Measurements from ENCODE around the gene NAXD. TPM values are rescaled to one million over a fixed set of nuclear protein-coding genes. Genes with fewer than 3 reads are reported as not detected.

Gene NAXD
- total RNA-seq, 2 donors from 2014 or later = 36.2 to 71.6 TPM

DNA sequence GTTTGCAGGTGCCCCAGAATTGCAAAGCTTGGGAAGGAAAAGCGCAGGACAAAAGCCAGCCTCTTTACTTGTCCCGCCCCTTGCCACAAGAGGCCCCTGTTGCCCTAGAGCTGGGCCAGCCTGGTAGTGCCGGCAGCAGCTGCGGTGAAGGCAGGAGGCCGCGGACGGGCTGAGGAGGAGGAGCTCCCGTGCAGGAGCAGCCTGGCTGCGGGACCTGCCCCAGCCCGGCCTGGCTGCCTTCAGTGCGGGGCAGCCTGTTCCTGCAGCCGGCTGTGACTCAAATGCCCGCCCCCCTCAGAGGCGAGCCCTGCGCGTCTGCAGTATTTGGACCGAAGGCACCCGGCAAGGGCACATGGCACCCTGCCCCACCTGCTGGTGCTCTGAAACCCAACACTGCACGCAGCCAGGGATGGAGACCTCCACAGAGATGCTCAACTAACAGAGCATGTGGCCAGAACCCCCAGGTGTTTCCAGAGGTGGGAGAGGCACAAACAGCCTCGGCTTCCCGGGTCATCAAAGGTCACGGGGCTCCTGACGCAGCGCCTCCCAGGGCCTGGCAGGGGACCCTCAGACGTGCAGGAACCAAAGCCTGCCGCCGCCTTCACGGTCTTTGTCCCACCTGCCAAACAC lies 29.7 kb downstream of the NAXD start:
- no peak overlapping the region for H3K4me3 ChIP-seq
- H3K36me3 ChIP-seq = peaks cover 0 to 6% of the 10 kb centered on the region in 2 donors
- no peak for TF ChIP-seq POLR2A (IDR thresholded peaks at IDR 0.05)
- TF ChIP-seq, protein P1, sequence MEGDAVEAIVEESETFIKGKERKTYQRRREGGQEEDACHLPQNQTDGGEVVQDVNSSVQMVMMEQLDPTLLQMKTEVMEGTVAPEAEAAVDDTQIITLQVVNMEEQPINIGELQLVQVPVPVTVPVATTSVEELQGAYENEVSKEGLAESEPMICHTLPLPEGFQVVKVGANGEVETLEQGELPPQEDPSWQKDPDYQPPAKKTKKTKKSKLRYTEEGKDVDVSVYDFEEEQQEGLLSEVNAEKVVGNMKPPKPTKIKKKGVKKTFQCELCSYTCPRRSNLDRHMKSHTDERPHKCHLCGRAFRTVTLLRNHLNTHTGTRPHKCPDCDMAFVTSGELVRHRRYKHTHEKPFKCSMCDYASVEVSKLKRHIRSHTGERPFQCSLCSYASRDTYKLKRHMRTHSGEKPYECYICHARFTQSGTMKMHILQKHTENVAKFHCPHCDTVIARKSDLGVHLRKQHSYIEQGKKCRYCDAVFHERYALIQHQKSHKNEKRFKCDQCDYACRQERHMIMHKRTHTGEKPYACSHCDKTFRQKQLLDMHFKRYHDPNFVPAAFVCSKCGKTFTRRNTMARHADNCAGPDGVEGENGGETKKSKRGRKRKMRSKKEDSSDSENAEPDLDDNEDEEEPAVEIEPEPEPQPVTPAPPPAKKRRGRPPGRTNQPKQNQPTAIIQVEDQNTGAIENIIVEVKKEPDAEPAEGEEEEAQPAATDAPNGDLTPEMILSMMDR (IDR thresholded peaks at IDR 0.05) = peak in 3 of 4 experiments; percentile 26 to 59 (median 54)
- peak; percentile 28 for TF ChIP-seq POLR2AphosphoS5 (IDR thresholded peaks at IDR 0.05)
- no peak overlapping the region for H3K27ac ChIP-seq
- peaks cover 6% of the 10 kb centered on the region for H3K4me1 ChIP-seq (replicated peaks)
- no peaks in the 10 kb centered on the region for H3K9me3 ChIP-seq
- no peaks in the 10 kb centered on the region for H3K27me3 ChIP-seq (replicated peaks; ENCODE audit: insufficient read depth)
- intact Hi-C loops (cut with DNase I) = loop anchor here (10.0 kb wide), 1 partner anchor 70 kb away; the partner anchor contains the start of gene ING1
- DNase-seq (ENCODE audit: low spot score) = peak; percentile 35
- 33% methylated on average over 28 of the region's 28 CpGs for WGBS

DNA sequence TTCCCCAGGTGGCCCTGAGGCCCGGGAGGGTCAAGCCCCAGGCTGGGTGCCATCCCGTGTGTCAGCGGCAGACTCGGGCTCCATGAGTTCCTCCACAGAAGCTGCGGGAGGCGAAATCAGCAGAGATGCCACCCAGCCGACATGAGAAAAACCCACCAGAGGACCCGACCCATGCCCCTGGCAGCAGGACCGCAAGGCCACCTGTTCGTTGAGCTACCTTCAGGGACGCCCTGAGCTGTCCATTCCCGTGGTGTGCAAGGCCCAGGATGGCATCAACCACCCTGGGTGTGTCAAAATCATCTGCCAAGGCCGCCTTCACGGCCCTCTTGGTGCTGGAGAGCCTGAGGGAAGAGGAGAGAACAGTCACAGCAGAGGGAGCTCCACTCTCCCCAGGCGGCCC lies 30.4 kb downstream of the NAXD start:
- no peak overlapping the region for H3K27ac ChIP-seq
- intact Hi-C loops (cut with DNase I) = loop anchor here (10.0 kb wide), 1 partner anchor 69 kb away; the partner anchor contains the start of gene ING1
- H3K27me3 ChIP-seq (replicated peaks; ENCODE audit: insufficient read depth) = no peaks in the 10 kb centered on the region
- no peak overlapping the region for H3K4me3 ChIP-seq
- TF ChIP-seq, protein P1 (IDR thresholded peaks at IDR 0.05) = no peak
- TF ChIP-seq POLR2AphosphoS5 (IDR thresholded peaks at IDR 0.05) = no peak
- no peak for TF ChIP-seq POLR2A (IDR thresholded peaks at IDR 0.05)
- no peak for DNase-seq (ENCODE audit: low spot score)
- peaks cover 0 to 6% of the 10 kb centered on the region in 2 donors for H3K36me3 ChIP-seq
- peaks cover 6% of the 10 kb centered on the region for H3K4me1 ChIP-seq (replicated peaks)
- WGBS = 84% methylated on average over 15 of the region's 15 CpGs
- no peaks in the 10 kb centered on the region for H3K9me3 ChIP-seq

DNA sequence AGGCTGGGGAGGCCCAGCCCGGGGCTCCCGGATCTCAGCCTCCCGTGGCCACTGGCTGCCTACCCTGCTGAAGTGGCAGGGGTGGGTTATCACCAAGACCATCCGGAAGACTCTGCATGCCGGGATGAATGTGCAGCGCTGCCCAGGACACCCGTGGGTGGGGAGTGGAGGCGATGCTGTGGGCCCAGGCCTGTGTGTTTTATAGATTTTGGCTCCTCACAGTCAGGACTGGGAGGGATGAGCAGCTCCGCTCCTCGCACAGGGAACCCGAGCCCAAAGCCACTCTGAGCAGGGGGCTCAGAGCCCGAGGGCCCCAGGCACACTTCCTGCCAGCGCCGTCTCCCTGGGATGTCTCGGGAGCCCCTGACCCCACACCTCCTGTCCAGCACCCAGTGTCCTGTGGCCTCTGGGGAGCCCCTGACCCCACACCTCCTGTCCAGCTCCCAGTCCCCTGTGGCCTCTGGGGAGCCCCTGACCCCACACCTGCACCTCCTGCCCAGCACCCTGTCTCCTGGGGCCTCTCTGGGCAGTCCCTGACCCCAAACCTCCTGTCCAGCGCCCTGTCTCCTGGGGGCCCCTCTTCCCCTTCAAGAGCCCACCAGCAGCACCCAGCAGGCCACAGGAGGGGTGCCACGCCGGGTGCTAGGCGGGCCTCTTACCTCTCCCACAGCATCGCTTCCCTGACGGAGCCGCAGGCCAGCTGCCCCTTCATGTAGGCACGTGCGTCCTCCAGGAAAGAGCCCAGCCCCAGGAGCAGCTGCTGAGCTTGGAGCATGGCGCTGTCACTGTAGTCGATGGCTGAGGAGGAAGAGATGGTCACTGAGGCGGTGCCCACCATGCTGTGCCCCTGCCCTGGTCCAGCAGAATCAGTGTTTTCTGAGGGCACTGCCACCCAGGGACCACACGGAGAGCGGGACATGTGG lies 31.4 kb downstream of the NAXD start:
- peaks cover 6% of the 10 kb centered on the region for H3K4me1 ChIP-seq (replicated peaks)
- H3K9me3 ChIP-seq = no peaks in the 10 kb centered on the region
- 88% methylated on average over 23 of the region's 29 CpGs for WGBS
- H3K27me3 ChIP-seq (replicated peaks; ENCODE audit: insufficient read depth) = no peaks in the 10 kb centered on the region
- intact Hi-C loops (cut with DNase I) = loop anchor here (10.0 kb wide), 1 partner anchor 68 kb away; the partner anchor contains the start of gene ING1
- no peak for DNase-seq (ENCODE audit: low spot score)
- H3K36me3 ChIP-seq = peaks cover 0 to 6% of the 10 kb centered on the region in 2 donors
- H3K27ac ChIP-seq = no peak overlapping the region
- TF ChIP-seq, protein P1 (IDR thresholded peaks at IDR 0.05) = no peak
- no peak for TF ChIP-seq POLR2A (IDR thresholded peaks at IDR 0.05)
- no peak for TF ChIP-seq POLR2AphosphoS5 (IDR thresholded peaks at IDR 0.05)
- H3K4me3 ChIP-seq = no peak overlapping the region

DNA sequence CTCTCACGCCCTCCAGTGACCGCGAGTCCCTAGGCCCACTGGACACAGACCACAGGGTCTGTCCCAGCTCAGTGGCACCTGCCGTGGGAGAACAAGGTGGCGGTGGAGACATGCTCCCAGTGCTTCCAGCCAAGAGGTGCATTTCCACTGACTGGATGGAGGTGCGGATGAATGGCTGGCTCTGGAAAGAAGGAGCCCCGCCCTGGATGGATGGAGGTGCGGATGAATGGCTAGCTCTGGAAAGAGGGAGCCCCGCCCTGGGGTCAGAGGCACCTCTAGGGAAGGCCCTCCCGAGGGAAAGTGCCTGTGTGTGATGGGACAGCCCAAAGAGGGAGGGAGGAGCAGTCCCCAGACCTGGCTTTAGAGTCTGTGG lies 32.0 kb downstream of the NAXD start:
- no peaks in the 10 kb centered on the region for H3K9me3 ChIP-seq
- TF ChIP-seq POLR2A (IDR thresholded peaks at IDR 0.05) (no peak), POLR2AphosphoS5 (IDR thresholded peaks at IDR 0.05) (no peak)
- TF ChIP-seq, protein P1 (IDR thresholded peaks at IDR 0.05) = no peak
- H3K36me3 ChIP-seq = peaks cover 0 to 6% of the 10 kb centered on the region in 2 donors
- H3K27ac ChIP-seq = no peak overlapping the region
- no peaks in the 10 kb centered on the region for H3K27me3 ChIP-seq (replicated peaks; ENCODE audit: insufficient read depth)
- intact Hi-C loops (cut with DNase I) = loop anchor here (10.0 kb wide), 1 partner anchor 67 kb away; the partner anchor contains the start of gene ING1
- WGBS = 89% methylated on average over 8 of the region's 10 CpGs
- no peak overlapping the region for H3K4me3 ChIP-seq
- no peak for DNase-seq (ENCODE audit: low spot score)
- peaks cover 6% of the 10 kb centered on the region for H3K4me1 ChIP-seq (replicated peaks)
